Measurements from ENCODE around the gene RNF167.
"Not testable (repeated sequence)": the region's sequence is repeated elsewhere in the genome, so short reads cannot be mapped to it uniquely, and the experiment has no call there.

Gene RNF167

GRCh38 chr17:4902540-4902939, 37.5 kb upstream of the RNF167 start:
- DNase-seq (ENCODE audit: low spot score), result no peak

GRCh38 chr17:4903051-4903818, 36.8 kb upstream of the RNF167 start, which contains the start of gene CHRNE:
Gene CHRNE (minus strand): TSS chr17:4903098. CDS start chr17:4903063, 35 bp downstream.
- DNase-seq (ENCODE audit: low spot score), result peak; percentile 63

DNA sequence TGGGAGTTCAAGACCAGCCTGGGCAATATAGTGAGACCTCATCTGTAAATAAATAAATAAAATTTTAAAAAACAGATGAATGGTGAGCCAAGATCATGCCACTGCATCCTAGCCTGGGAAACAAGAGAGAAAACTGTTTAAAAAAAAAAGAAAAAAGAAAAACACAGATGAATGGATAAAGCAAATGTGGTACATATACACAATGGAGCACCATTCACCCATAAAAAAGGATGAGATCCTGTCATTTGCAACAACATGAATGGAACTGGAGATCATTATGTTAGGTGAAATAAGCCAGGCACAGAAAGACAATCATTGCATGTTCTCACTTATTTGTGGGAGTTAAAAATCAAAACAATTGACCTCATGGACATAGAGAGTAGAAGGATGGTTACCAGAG, 33.4 kb upstream of the RNF167 start:
- not testable (repeated sequence) for DNase-seq (ENCODE audit: low spot score)

DNA sequence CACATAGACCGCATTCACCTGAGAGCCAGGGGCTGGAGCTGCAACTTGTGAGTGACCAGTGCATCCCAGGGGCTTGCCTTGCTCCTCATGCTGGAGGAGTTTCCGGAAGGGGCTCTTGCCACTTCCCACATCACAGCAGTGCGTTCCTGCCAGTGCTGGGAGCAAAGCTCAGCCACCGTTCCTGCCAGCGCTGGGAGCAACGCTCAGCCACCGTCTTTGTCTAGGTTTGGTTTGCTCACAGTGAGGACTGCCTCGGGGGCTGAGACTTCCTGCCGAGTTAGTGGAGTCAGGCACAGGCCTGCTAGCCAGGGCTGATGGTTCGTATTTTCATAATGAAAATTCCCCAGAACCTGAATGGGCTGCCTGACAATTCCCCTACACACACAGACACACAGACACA, 31.8 kb upstream of the RNF167 start:
- DNase-seq (ENCODE audit: low spot score), result no peak

- peak; percentile 87 for DNase-seq (ENCODE audit: low spot score)
These were observed 31.2 kb upstream of the RNF167 start for GRCh38 chr17:4908711-4909496.

DNA sequence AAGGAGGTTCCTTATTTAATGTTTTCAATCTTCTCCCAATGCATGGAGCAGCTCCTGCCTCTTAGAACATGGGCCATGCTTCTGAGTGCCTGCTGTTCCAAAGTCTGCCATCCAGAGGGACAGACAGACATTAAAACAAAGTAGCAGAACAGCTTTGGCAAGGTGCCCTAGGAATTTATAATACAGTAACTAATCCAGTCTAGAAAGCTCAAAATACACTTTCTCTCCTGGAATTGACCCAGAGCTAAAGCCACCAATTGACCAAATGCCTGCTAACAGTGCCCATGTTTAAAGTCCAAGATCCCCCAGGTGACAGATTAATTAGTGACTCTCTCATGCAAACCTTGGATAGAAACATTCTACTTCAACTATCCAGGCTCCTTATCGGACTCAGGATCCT, 26.1 kb upstream of the RNF167 start:
- DNase-seq (ENCODE audit: low spot score), result no peak

GRCh38 chr17:4914551-4914950, 25.5 kb upstream of the RNF167 start:
- not testable (repeated sequence) for DNase-seq (ENCODE audit: low spot score)

- DNase-seq (ENCODE audit: low spot score), result no peak
These were observed 20.5 kb upstream of the RNF167 start for GRCh38 chr17:4919511-4920047.

- no peak for DNase-seq (ENCODE audit: low spot score)
These were observed 19.6 kb upstream of the RNF167 start for GRCh38 chr17:4920351-4921048.

GRCh38 chr17:4921320-4921719, 18.7 kb upstream of the RNF167 start:
- DNase-seq (ENCODE audit: low spot score), result no peak

GRCh38 chr17:4926577-4927335, 13.3 kb upstream of the RNF167 start:
- not testable (repeated sequence) for DNase-seq (ENCODE audit: low spot score)

DNA sequence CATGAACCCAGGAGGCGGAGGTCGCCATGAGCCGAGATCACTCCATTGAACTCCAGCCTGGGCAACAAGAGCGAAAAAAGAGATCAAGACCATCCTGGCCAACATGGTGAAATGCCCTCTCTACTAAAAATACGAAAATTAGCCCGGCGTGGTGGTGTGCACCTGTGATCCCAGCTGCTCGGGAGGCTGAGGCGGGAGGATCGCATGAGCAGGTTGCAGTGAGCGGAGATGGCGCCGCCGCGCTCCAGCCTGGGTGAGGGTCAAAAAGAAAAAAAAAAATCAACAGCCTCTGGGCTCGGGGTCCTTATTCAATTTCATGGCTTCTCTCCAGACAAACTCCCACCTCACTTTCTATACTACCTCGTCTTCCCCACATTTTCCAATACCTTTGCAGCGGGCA, 11.2 kb upstream of the RNF167 start:
- DNase-seq (ENCODE audit: low spot score), result no peak

DNA sequence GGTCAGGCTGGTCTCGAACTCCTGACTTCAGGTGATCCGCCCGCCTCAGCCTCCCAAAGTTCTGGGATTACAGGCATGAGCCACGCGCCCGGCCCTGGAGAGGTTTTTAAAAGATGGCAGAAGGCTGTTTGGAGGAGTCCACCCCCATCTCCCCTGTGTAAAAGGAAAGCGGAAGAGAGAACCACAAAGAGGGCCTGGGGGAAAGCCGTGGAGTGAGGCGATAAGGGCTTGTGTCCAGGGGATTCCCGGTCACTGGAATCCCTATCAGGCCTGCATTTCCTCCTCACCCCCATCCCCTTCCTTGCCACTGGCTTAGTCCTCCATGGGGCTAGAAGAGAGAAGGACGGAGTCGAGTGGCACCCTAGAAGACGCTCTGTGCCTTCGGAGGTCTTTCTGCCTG, 8.1 kb upstream of the RNF167 start, which contains the start of gene GP1BA:
Gene GP1BA, plus strand, starts transcription at position 315 of the 400 bp plus-strand sequence. CDS start 328 bp downstream, outside the sequence.
- DNase-seq (ENCODE audit: low spot score), result no peak

DNA sequence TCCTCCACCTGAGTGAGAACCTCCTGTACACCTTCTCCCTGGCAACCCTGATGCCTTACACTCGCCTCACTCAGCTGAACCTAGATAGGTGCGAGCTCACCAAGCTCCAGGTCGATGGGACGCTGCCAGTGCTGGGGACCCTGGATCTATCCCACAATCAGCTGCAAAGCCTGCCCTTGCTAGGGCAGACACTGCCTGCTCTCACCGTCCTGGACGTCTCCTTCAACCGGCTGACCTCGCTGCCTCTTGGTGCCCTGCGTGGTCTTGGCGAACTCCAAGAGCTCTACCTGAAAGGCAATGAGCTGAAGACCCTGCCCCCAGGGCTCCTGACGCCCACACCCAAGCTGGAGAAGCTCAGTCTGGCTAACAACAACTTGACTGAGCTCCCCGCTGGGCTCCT, 7.3 kb upstream of the RNF167 start:
- DNase-seq (ENCODE audit: low spot score), result no peak

DNA sequence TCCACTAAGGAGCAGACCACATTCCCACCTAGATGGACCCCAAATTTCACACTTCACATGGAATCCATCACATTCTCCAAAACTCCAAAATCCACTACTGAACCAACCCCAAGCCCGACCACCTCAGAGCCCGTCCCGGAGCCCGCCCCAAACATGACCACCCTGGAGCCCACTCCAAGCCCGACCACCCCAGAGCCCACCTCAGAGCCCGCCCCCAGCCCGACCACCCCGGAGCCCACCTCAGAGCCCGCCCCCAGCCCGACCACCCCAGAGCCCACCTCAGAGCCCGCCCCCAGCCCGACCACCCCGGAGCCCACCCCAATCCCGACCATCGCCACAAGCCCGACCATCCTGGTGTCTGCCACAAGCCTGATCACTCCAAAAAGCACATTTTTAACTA, 6.4 kb upstream of the RNF167 start:
- DNase-seq (ENCODE audit: low spot score), result no peak

DNA sequence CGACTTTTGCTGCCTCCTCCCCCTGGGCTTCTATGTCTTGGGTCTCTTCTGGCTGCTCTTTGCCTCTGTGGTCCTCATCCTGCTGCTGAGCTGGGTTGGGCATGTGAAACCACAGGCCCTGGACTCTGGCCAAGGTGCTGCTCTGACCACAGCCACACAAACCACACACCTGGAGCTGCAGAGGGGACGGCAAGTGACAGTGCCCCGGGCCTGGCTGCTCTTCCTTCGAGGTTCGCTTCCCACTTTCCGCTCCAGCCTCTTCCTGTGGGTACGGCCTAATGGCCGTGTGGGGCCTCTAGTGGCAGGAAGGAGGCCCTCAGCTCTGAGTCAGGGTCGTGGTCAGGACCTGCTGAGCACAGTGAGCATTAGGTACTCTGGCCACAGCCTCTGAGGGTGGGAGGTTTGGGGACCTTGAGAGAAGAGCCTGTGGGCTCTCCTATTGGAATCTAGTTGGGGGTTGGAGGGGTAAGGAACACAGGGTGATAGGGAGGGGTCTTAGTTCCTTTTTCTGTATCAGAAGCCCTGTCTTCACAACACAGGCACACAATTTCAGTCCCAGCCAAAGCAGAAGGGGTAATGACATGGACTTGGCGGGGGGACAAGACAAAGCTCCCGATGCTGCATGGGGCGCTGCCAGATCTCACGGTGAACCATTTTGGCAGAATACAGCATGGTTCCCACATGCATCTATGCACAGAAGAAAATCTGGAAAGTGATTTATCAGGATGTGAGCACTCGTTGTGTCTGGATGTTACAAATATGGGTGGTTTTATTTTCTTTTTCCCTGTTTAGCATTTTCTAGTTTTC, 5.7 kb upstream of the RNF167 start:
- DNase-seq (ENCODE audit: low spot score), result no peak

GRCh38 chr17:4935650-4936049, 4.4 kb upstream of the RNF167 start:
- DNase-seq (ENCODE audit: low spot score), result no peak

- DNase-seq (ENCODE audit: low spot score), result no peak
These were observed 3.6 kb upstream of the RNF167 start for GRCh38 chr17:4936436-4936835.

DNA sequence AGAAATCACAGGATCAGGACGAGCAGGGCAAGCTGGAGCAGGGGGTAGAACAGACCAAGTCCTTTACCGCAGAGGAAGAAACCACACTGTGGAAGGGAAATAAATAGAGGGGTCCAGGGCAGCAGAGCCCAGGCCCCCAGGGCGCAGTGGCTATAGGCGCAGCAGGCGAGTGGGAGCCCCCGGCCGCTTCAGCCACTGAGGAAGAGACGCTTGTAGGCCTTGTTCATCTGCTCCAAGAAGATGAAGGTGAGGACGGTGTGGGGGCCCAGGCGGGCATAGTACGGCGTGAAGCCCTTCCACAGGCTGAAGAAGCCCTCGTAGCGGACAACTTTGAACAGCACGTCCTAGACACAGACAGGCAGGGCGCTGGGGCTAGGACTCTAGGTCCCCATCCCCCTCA, 2.5 kb upstream of the RNF167 start:
- DNase-seq (ENCODE audit: low spot score), result no peak

GRCh38 chr17:4938069-4938491, 2.0 kb upstream of the RNF167 start:
- DNase-seq (ENCODE audit: low spot score), result no peak

All from putamen (tissue), 1 donor.